Breast epithelium (tissue), 3 donors: ENCODE results near the gene DPH6.

ENCODE experiments used
- POLR2A ChIP-seq: fragments of 450-650 bp; IDR thresholded peaks from one replicate; pipeline ENCODE4 v1.6.1; 2016; ENCODE audit warnings: antibody characterized with exemption, mild to moderate bottlenecking, moderate library complexity
- TF ChIP-seq, protein P1 (sequence below), 3 donors: fragments of 450-650 bp; IDR thresholded peaks; one replicate each; pipeline ENCODE4 v1.5.1; 2016 to 2017; ENCODE audit warnings: antibody characterized with exemption in 3 of 3, mild to moderate bottlenecking in 3 of 3, moderate library complexity in 3 of 3

DNA sequence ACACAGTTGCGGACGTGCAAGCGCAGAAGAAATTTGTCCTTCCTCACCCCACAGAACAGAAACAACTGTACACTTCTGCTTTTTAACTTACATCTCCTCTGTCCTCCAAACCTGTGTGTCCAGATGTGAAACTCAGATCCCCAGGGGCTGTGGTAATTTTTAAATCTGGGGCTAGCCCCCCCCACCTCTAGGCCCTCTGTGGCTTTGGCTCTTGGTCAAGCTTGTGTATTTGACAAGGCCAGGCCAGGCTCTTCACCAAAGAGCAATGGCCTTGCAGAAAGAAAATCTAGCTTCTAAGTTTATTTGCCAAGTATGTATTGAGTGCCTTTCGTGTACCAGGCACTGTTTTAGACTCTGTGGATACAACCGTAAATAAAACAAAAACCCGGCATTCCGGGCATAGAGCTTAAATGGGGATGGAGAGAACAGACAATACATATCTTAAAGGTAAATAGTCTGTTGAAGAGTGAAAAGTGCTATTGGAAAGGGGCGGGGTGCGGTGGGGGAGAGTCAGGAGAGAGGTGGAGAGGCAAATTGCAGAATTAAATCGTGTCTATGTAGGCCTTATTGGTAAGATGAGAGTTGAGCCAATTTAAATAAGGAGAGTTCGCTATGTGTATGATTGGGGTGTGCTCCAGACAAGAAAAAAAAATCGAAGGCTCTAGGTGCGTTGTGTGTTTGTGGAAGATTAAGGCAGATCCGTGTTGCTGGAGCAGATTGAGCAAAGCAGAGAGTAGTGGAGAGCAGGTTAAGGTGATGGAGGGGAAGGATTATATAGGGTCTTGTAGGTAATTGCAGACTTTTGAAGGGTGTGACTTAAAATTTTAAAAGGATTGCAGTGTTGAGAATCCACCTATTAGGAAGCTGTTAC is 781 bp upstream of the DPH6 start:
- TF ChIP-seq, protein P1, sequence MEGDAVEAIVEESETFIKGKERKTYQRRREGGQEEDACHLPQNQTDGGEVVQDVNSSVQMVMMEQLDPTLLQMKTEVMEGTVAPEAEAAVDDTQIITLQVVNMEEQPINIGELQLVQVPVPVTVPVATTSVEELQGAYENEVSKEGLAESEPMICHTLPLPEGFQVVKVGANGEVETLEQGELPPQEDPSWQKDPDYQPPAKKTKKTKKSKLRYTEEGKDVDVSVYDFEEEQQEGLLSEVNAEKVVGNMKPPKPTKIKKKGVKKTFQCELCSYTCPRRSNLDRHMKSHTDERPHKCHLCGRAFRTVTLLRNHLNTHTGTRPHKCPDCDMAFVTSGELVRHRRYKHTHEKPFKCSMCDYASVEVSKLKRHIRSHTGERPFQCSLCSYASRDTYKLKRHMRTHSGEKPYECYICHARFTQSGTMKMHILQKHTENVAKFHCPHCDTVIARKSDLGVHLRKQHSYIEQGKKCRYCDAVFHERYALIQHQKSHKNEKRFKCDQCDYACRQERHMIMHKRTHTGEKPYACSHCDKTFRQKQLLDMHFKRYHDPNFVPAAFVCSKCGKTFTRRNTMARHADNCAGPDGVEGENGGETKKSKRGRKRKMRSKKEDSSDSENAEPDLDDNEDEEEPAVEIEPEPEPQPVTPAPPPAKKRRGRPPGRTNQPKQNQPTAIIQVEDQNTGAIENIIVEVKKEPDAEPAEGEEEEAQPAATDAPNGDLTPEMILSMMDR (IDR thresholded peaks at IDR 0.05) = no peak
- TF ChIP-seq POLR2A = no peak
